Measurements from ENCODE around the gene FGF11.

FGF11 gene

DNA sequence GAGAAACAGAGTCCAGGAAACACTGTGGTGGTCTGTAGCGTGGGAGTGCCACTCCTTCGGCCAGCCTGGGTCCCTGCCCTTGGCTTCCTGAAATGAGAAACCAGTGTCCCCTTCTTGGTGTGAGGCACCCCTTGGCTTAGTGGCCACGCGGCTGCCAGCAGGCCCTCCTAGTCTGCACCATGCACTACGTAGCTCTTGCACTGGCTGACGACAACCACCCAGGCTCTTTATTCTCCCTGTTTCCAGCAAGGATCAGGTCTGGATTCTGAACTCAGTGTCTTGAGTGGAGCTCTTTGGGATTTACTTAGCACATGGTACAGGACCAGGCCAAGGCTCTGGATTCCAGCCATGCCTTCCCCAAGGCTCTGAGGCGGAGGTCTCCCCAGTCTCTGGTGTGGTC is 11.8 kb upstream of the FGF11 start:
- no peak for DNase-seq

DNA sequence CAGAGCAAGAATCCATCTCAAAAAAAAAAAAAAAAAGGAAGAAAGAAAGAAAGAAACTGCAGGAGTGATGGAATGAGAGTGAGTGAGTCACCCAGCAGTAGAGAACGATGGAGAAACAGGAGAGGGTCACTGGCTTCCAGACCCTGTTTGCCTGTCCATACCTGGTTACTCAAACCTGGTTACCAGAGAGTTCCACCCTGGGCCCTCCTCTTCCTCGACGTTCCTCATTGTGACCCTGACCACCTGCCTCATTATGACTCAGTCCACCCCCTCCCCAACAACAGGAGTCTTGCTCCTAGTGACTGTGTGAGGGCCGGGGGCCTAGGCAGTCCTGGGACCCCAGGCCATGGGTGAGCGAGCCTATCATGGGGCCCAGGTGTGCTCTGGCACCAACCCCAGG is 10.8 kb upstream of the FGF11 start, which contains the start of gene SPEM3:
Gene SPEM3 (plus strand): TSS at position 301 of the 400 bp plus-strand sequence. CDS start 46 bp downstream, at position 347.
- DNase-seq = no peak

DNA sequence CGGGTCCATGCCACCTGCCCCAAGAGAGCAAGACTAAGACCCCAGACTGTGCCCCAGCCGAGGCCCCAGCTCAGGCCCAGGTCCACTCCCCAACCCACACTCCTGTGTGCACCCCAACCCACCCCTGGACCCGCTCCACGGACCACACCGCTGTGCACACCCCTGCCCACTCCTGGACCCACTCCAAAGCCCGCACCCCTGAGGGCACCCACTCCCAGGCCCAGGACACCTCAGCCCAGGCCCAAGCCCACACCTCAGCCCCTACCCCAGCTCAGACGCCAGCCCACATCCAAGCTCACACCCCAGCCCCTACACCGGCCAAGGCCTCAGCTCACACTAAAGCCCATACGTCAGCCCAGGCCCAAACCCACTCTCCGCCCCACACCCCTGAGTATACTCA is 9.6 kb upstream of the FGF11 start:
- DNase-seq = no peak

DNA sequence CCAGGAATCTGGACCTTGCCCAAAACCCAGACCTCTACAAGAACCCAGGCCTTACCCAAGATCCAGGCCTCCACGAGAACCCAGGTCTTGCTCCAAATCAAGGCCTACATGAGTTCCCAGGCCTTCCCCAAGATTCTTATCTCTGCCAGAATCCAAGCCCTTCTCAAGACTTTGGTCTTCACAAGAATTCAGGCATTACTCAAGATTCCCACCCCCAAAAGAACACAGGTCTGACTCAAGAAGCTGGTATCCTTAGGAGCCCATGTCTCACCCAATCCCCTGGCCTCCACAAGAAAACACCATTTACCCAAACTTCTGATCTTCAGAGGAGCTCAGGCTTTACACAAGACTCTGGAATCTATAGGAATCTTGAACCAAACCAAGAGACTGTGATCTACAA is 8.1 kb upstream of the FGF11 start:
- DNase-seq = no peak

DNA sequence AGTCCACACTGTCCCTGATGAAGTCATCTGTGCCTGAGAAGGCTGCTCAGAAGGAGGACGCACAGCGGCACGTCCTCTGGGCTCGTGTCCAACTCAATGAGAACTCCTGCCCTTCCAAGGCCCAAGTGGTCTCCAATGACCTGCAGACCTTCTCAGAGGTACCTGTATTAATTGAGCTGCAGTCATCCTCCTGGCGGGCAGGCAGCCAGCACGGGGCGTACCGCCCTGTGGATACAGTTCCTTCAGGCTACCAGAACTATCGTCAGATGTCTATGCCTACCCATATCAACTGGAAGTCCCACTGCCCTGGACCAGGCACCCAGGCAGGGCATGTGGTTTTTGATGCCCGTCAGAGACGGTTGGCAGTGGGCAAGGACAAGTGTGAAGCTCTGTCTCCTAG is 7.0 kb upstream of the FGF11 start:
- no peak for DNase-seq

DNA sequence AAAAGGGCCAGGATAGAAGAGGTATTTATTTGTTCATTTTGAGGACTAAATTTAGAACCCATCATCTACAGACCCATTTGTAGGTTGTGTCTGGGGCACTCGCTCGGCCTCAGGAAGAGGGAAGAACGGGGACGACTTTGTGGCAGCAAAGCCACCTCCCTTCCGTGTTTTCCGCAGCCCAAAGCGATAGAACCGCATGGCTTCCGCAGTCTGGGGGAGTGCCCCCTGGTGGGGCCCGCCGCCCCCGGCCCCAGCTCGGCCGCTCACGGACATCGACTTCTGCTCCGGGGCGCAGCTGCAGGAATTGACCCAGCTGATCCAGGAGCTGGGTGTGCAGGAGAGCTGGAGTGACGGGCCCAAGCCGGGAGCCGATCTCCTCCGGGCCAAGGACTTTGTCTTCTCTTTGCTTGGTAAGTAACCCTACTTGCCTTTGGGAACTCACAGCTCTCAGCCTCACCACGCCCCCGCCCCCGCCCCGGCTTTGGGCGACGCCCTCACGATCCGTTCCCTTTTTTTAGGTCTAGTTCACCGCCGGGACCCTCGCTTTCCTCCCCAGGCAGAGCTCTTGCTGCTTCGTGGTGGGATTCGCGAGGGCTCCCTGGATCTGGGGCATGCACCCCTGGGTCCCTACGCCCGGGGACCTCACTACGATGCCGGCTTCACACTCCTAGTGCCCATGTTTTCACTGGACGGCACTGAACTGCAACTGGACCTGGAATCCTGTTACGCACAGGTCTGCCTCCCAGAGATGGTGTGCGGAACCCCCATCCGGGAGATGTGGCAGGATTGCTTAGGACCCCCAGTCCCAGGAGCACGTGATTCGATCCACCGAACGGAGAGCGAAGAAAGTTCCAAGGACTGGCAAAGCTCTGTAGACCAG is 3.4 kb upstream of the FGF11 start:
- peak in 2 of 56 donors; percentile 24 to 25 for DNase-seq

DNA sequence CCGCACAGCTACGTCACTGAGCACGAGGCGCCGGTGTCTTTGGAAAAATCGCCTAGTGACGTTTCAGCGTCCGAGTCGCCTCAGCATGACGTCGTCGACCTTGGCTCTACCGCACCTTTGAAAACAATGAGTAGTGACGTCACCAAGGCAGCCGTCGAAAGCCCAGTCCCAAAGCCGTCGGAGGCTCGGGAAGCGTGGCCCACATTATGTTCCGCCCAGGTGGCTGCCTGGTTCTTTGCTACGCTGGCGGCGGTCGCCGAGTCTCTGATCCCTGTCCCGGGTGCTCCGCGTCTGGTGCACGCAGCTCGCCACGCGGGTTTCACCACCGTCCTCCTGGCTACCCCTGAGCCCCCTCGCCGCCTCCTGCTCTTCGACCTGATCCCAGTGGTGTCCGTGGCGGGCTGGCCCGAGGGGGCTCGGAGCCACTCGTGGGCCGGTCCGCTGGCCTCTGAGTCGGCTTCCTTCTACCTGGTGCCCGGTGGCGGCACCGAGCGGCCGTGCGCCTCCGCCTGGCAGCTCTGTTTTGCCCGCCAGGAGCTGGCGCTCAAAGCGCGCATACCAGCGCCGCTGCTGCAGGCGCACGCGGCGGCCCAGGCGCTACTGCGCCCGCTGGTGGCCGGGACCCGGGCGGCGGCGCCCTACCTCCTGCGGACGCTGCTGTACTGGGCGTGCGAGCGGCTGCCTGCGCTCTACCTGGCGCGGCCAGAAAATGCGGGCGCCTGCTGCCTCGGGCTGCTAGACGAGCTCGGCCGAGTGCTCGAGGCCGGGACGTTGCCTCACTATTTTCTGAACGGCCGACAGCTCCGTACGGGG is 2.5 kb upstream of the FGF11 start:
- DNase-seq = peak in 47 of 56 donors; percentile 26 to 83 (median 51)

DNA sequence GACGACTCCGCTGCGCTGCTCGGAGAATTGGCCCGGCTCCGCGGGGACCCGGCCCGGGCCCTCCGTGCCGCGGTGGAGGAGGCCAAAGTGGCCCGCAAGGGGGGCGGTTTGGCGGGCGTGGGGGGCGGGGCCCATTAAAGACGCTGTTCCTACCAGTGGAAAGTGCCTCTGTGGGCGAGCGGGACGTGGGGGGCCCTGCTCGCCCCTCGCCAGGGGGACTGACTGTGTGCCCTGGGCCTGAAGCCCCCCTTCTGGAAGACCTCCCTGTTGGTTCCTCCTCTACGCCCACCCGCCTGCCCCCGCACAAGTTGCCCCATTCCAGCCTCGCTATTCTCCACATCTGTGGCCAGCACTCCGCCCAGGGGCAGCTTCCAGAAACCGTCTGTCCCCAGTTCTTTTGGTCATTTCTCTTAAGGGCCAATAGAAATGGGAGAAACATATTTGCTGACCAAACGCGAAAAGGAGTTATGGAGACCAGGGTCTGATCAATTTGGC is 1.9 kb upstream of the FGF11 start:
- no peak for DNase-seq

DNA sequence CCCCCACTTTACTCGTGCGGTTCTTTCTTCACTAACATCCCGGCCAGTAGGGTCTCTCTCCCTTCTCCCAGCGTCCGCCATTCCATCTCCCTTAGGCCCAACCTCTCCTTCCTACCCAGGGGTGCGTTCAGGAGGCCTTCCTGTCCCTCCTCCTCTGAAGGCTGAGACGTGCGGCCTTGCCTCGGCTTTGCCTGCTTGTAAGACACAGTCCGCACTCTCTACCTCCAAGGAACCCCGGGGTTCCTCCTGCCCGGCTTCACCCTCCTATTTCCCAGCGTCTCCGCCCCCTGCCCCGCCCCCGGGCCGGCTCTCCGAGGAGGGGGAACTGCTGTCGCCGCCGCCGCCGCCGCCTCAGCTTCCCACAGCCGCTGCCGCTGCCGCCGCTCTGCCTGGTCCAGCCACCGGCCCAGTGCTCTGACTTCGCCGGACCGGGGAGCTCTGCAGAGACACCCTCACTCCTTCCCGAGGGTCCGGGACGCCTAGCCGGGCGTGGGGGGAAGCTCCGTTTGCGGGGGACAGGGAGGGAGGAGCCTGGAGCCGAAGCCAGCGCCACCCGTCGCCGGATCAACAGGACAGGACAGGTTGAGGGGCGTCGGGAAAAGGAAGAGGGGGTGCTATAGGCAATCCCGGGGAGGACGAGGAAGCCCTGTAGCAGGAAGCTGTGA is 1.2 kb upstream of the FGF11 start:
- peak in 40 of 56 donors; percentile 14 to 72 (median 39) for DNase-seq

DNA sequence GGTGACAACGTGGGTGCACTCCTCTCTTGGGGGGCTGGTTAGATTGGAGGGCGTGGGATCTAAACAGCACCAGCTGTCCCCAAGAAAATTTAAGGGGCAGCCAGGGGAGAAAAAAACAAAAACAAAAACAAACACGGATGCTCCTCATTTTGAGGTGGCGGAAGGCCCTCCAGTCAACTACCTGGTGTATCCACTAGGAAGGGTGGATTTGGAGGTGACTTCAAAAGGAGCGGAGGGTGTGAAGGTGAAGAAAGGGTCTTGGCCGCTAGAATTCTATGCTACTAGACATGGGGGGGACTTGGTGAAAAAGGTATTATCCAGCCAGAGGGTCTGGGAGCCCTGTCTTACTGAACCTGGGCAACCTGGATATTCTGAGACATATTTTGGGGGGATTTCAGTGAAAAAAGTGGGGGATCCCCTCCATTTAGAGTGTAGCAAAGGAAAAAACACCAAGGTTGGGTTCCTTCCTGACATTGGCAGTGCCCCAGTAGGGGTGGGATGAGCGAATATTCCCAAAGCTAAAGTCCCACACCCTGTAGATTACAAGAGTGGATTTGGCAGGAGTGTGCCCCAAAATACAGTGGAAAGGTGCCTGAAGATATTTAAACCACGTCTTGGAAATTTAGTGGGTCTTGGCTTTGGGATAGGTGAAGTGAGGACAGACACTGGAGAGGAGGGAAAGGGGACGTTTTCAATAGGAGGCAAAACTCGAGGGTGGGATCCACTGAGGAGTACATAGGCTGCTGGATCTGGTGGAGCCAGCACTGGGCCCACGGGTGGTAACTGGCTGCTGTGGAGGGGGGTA is 454 bp upstream of the FGF11 start:
- DNase-seq = no peak

DNA sequence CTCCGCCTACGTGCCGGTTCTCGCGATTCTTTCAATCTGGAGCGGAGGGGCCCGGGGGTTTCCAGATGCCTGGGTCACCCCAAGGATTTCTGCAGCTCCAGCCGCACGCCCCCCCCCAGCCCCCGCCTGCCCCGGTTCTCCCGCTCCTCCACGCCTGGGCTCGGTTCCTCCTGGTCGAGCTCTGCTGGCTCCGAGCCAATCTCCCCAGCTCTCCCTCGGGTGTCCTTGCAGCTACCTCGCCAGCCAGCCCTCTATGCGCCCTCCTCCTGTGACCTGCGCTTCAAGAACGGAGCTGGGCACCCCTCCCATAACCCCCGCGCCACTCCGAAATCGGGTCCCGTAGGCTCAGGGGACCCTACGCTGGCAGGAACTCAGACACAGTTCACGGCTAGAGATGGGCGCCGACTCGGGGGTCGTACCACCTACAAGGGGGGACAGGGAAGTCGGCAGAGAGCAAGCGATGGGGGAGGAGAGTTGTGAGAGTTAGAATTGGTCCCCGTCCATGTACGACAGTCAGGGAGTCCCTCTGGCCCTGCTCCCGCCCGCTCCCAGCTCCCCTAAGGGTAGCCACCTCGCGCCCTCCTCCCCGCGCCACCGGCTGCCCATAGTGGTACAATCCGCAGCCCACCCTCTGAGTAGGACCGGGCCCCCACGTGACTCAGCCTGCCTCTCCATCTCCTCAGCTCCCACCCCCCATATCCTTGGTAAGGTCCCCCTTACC is 961 bp downstream of the FGF11 start:
- DNase-seq = peak in 19 of 56 donors; percentile 5 to 65 (median 31)

DNA sequence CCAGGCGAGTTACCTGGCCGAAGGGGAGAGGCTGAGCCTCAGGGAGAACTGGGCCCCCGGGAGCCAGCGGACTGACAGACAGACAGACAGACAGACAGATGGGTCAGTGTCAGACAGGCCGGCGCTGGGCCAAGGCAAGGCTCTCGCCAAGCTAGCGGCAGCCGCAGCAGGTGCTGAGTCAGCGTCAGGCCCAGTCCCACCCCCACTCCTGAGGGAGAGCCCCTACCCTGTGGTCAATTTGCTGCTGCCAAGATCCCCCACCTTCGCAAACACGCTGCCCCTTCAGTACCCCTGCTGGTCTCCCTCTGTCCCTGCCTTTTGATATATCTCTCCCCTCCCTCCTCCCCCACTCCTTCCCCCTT is 1.5 kb downstream of the FGF11 start:
- peak in 16 of 56 donors; percentile 6 to 62 (median 30) for DNase-seq

DNA sequence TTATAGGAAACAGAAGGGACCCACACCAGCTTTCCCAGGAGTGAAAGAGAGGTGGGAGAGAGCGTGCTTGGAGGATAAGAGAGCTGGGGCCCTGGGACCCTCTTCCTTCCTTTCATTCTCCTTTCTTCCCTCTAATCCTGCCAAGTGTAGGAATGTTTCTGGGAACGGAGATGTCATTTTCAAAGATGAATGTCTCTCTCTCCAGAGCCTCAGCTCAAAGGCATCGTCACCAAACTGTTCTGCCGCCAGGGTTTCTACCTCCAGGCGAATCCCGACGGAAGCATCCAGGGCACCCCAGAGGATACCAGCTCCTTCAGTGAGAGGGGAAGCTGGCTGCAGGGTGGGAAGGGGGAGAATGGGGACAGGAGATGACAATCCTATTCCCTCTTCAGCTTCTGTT is 2.0 kb downstream of the FGF11 start:
- DNase-seq = no peak

DNA sequence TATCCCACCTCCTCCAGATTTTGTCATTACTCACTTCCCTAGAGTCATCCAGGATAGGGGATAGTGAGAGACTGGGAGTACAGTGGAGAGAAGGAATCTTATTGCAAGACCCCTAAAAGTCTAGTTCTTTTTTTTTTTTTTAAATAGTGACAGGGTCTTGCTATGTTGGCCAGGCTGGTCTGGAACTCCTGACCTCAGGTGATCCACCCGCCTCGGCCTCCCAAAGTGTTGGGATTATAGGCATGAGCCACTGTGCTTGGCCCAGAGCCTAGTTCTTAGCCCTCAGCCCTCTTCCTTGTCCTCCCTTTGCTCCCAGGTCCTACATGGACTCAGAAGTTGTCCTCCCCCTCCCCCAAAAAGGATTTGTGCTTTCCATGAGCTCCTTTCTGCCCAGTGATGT is 2.8 kb downstream of the FGF11 start:
- DNase-seq = no peak

DNA sequence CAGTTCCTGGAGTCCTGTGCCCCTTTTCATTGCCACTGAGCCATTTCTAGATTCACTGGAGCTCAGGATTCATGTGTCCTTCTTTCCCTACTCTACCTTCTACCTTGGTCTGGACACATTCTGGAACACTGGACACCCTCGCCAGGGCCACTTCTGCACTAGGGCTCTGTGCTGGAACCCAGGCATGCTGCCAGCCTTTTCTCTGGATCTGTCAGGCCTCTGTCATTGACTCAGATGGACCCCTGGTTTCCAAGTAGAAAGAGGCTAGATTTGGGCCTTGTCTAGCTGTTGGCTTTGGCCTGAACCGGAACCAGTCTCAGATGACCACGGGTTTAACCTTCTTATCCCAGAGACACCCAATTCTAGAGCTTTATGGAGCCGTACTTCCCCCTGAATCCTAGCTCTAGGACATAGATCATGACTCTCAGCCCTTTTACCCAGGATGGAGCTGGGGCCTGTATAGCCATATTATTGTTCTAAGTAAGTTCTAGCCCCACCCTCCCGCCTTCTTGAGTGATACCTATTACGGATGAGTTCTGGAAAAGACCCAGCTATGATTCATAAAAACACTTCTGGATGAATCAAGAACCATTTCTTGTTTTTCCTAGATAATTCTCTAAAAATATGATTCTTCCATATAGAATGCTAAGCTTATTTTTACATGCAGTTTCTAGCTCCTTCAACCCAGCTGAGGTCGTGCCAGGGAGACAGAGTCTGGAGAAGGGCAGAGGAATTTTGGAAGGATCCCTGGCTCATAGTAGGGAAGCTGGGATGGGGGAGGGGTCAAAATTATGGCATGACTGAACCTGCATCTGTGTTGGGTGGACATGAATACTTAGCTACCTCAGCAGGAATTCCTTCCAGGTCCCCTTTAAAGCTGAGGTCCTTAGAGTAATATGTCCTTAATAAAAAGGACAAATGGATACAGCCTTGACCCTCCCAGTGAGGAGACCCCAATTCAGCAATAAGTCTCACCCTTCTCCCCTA is 4.5 kb downstream of the FGF11 start:
- DNase-seq = no peak

DNA sequence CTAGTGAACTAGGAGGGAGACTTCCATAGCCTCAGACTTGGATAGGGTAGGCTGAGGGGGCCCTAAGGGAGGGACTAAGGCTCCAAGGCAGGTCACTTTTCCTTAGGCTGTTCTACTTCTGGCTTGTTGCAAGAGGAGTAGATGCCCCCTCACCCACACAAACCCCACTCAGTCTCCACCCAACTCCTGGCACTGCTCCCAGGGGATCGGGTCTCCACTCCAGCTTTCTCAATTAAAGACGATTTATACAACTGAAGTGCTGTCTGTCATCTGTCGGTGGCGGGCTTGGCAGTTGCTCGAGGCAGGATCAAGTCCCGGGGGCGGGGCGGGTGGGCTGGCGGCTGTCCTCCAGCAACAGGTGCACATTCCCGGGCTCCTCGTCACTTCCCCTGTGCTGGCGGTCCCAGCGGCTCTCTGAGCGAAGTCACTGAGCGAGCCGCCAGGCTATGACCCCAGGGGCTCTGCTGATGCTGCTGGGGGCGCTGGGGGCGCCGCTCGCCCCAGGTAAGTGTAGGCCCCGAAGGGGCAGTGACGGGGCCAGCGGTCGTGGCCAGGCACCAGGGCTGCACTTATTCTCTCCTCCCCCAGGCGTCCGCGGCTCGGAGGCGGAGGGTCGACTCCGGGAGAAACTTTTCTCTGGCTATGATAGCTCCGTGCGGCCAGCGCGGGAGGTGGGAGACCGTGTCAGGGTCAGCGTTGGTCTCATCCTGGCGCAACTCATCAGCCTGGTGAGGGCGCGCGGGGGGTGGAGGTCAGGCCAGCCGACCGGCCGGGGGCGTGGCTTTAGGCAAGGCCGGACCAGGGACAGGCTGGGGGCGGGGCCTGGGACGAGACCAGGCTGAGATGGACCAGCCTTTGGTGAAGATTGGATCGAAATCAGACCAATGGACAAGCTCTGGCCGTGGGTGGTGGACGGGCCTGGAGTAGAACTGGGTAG is 5.6 kb downstream of the FGF11 start, which contains the start of gene CHRNB1:
Gene CHRNB1 (plus strand): TSS at position 380 of the 937 bp plus-strand sequence. CDS start 67 bp downstream, at position 447.
- DNase-seq = peak in 46 of 56 donors; percentile 23 to 85 (median 55)

DNA sequence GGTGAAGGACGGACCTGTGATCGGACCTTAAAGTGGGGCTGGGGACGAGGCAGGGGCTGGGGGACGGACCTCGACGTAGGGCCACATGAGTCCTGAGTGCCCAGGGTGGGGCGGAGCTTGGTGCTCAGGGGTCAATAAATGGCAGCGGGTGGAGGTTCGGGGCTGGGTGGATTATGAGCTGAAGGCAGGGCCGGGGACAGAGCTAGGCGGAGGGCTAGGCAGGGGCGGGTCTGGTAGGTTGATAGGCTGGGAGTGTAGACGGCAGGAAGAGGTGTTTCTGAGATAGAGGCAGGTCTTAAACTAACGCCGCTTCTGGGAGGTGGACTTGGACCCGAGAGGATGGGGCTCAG is 6.3 kb downstream of the FGF11 start:
- DNase-seq = no peak

DNA sequence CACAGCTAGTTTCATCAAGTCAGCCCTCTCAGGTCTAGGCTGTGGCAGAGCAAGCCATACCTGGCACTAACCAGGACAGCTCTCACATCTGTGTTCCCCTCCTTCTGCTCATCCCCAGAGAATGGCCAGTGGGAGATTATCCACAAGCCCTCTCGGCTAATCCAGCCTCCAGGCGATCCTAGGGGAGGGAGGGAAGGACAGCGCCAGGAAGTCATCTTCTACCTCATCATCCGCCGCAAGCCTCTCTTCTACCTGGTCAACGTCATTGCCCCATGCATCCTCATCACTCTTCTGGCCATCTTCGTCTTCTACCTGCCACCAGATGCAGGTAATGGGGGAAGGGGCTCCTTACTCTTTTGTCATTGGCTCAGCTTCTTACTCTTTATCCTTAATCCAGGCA is 9.1 kb downstream of the FGF11 start:
- DNase-seq = no peak
